Effector CD8-positive, alpha-beta T cell (primary cell): ENCODE data around the gene PPID.
"Not testable (repeated sequence)": the region's sequence is repeated elsewhere in the genome, so short reads cannot be mapped to it uniquely, and the experiment has no call there.

Experiments used
- DNase-seq: peaks from one replicate; lab custom pipeline; 2025; lab: John Stamatoyannopoulos, UW
- total RNA-seq, 4 experiments: gene quantifications; one replicate each; lab custom pipeline; 2026; lab: John Stamatoyannopoulos, UW

PPID gene
- total RNA-seq, result 38.2 to 66.4 (median 50.0) reads per million in 4 experiments

GRCh38 chr4:158722917-158723793, at the start of gene PPID:
Gene PPID, minus strand, starts transcription at chr4:158723396. Its CDS starts 108 bp downstream, at chr4:158723288.
- peak; percentile 72 for DNase-seq

GRCh38 chr4:158771776-158772175, 48.6 kb upstream of the PPID start:
- no peak for DNase-seq

- DNase-seq, result no peak
These were observed 47.5 kb upstream of the PPID start for GRCh38 chr4:158770671-158771070.

- peak; percentile 33 for DNase-seq
These were observed 46.2 kb upstream of the PPID start for GRCh38 chr4:158769175-158769921.

GRCh38 chr4:158768555-158769174, 45.5 kb upstream of the PPID start, which contains the start of gene FNIP2:
Gene FNIP2, plus strand, starts transcription at chr4:158769026. Its CDS starts 187 bp downstream, at chr4:158769213.
- peak; percentile 61 for DNase-seq

- no peak for DNase-seq
These were observed 44.3 kb upstream of the PPID start for GRCh38 chr4:158767451-158767850.

- DNase-seq, result no peak
These were observed 43.3 kb upstream of the PPID start for GRCh38 chr4:158766434-158767044.

GRCh38 chr4:158763462-158763861, 40.3 kb upstream of the PPID start:
- no peak for DNase-seq

GRCh38 chr4:158762553-158762952, 39.4 kb upstream of the PPID start:
- no peak for DNase-seq

GRCh38 chr4:158760866-158761265, 37.7 kb upstream of the PPID start:
- DNase-seq, result no peak

- DNase-seq, result not testable (repeated sequence)
These were observed 36.3 kb upstream of the PPID start for GRCh38 chr4:158759539-158759938.

GRCh38 chr4:158758703-158759102, 35.5 kb upstream of the PPID start:
- DNase-seq, result no peak

GRCh38 chr4:158758142-158758541, 34.9 kb upstream of the PPID start:
- no peak for DNase-seq

- DNase-seq, result no peak
These were observed 33.4 kb upstream of the PPID start for GRCh38 chr4:158756588-158756987.

GRCh38 chr4:158755819-158756218, 32.6 kb upstream of the PPID start:
- not testable (repeated sequence) for DNase-seq

GRCh38 chr4:158754385-158755180, 31.4 kb upstream of the PPID start:
- DNase-seq, result no peak

GRCh38 chr4:158750379-158750778, 27.2 kb upstream of the PPID start:
- no peak for DNase-seq

GRCh38 chr4:158746537-158746936, 23.3 kb upstream of the PPID start:
- not testable (repeated sequence) for DNase-seq

GRCh38 chr4:158741326-158742021, 18.3 kb upstream of the PPID start:
- DNase-seq, result no peak

GRCh38 chr4:158739600-158739999, 16.4 kb upstream of the PPID start:
- no peak for DNase-seq
